DMS114 treated with DMSO at 0.1 percent for 48 hours (cell line): ENCODE measurements around the gene MRTFA.
"Not testable (repeated sequence)": the region's sequence is repeated elsewhere in the genome, so short reads cannot be mapped to it uniquely, and the experiment has no call there.

Experiments
- DNase-seq: peaks from one replicate; lab custom pipeline; 2025; ENCODE audit not compliant: unreplicated experiment; lab: John Stamatoyannopoulos, UW

Gene MRTFA

DNA sequence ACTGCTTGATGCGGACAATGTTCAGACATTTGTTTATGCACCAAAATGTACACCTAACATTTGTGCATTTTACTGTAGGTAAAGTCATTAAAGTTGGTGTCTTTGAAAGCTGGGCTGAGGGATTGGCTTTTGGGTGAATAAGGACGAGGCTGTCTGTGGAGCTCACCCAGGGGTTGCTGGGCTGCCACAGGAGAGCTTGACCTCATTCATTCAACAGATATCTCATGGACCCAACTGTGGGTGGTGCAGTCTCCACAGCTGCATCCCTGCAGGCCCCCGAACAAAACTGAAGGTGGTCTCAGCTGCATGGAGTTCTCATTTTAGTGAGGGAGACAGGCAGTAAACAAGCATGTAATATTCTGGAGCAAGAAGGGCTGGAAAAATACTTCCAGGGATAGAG, 233.4 kb downstream of the MRTFA start:
- DNase-seq = no peak

DNA sequence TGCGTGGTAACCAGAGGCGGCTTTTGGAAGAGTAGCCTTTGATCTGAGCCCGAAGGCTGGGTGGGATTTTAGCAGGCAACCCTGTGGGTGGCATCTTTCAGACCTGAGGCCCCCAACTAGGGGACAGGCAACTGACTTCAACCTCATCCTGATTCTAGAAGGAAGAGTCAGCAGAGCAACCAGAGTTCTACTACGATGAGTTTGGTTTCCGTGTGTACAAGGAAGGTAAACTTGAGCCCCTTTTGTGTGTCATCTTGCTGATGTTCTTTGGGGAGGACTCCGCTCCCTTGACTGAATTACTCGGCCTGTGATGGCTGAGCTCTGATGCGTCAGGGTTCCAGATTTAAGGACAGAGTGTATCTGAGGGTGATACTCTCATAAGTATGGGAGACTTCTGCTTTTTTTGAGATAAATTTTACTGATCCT, 234.5 kb downstream of the MRTFA start:
- no peak for DNase-seq

DNA sequence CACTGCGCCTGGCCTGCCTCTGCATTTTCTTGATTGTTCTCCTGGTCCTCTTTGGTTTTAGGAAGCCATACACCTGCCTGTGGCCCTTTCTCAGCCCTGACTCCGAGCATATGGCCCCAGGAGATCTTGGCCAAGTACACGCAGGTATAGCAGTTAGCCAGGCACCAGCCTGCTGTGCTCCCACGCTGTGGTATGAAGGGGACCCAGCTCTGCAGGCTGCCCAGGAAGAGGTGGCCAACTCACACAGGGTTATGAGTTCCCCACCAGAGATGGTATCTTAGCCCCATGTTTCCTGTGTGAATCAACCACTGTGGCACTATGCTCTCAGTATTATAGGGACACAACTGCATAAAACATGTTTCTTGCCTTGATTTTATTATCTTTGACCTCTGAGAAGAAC, 235.0 kb downstream of the MRTFA start:
- no peak for DNase-seq

DNA sequence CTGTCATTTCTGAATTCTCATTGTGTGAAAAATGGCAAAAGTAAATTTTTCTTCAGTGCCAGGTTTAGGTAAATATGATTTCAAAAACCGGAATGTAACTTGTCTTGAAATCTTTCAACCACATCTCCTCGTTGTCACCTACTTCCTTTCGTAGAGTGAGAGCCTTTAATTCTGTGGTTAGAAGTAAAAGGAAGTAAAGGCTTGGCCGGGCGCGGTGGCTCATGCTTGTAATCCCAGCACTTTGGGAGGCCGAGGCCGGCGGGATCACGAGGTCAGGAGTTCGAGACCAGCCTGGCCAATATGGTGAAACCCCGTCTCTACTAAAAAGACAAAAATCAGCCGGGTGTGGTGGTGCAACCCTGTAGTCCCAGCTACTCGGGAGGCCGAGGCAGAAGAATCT, 236.4 kb downstream of the MRTFA start:
- no peak for DNase-seq

DNA sequence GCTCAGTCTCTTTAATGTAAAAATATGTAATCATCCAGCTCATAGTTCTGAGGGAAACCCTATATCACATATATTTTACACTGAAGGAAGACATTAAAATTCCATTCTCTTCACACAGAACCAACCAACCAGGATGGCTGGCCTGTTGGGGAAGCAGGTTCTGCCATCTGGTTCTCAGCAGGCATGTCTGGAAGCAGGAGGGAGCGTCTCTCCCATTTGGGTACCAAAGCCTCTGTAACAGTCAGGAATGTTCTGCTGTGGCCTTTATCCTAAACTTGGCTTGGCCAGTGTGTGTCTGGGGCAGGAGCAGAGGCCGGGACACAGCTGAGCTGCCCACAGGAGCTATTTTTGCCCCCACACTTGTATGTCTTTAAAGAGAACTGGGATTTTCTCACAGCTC, 236.9 kb downstream of the MRTFA start:
- DNase-seq = no peak

DNA sequence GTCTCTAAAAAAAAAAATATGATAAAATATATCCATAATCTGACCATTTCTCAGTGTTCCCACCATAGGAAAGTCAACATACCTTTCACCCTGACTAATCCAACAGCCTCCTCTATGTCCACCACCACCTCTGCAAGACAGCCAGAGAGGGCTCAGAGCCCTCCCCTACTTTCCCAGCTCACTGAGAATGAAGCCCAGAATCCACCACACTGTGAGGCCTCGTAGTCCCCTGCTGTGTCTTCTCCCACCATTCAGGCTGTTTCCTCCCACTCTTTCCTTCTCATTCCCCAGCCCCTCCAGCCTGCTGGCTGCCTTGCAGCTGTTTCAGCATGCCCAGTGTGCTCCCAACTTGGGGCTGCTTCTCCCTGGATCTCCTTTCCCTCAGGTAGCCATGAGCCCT, 239.1 kb downstream of the MRTFA start:
- DNase-seq = no peak

DNA sequence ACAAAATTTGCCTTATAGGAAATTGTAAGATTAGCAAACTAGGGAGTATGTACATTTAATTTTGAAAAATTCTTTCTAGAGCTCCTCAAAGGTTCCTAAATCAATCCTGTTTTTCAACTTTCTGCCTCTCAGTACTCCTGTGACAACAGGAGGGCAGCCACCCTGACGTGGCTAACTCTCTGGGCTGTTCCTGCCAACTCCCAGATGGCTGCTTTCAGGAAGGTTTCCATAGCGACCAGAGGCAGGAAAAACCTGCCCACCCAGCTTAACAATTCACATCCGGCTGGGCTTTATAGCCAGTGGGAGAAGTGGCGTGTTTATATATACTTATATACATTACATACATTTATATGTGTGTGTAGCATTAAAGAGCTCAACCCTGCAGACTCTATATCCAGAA, 239.6 kb downstream of the MRTFA start:
- no peak for DNase-seq

DNA sequence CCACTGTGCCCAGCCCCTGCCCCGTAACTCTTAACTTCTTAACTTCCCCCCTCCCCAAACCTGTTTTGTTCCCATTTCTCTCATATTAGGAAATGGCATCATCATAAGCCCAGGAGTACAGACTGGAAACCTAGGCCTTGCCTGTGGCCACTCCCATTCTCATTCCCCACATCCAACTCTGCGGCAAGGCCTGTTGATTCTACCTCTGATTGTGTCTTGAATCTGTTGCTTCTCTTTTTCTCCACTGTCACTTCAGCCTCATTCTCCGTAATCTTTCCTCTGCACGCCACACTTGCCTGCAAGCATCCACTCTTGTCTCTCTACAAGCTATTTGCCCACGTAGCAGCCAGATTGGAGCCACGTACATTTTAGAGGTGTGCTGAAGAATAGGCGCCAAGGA, 240.9 kb downstream of the MRTFA start:
- no peak for DNase-seq

DNA sequence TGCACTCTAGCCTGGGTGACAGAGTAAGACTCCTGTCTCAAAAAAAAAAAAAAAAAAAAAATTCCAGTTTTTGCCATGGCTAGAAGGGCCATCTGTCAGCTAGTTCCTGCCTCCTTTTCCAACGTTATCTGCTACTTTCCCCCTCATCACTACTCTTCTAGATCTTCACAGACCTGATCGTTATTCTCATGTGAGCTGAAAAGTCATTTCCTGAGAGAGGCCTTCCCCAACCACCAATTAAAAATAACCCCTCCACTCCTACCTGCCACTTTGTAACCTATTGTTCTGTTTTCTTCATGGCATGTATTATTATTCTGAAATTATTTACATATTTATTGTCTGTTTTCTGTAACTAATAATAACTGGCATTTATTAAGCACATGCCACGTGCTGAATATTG, 241.9 kb downstream of the MRTFA start:
- no peak for DNase-seq

DNA sequence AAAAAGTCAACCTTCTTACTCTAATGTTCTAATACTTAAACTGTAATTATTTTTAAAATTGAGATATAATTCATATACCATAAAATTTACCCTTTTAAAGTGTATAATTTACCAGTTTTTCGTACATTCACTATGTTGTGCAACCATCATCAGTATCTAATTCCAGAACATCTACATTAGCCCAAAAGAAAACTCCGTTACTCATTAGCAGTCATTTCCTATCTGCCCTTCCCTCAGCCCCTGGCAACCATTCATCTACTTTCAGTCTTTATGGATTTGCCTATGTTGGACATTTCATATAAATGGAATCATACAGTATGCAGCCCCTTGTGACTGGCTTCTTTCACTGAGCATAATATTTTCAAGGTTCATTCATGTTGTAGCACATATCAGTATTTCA, 243.9 kb downstream of the MRTFA start:
- DNase-seq = no peak

DNA sequence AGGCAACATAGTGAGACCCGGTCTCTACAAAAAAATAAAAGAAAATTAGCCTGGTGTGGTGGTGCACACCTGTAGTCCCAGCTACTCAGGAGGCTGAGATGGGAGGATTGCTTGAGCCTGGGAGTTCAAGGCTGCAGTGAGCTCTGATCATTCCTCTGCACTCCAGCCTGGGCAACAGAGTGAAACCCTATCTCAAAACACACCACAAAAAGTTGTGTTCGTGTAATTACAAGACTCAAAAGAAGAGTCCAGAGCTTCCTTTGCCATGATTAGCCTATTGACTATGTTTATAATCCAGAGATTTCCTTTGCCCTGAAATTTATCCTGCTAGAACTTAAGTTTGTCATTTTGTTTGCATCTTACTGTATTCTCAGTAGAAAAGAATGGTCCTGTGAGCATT, 245.1 kb downstream of the MRTFA start:
- no peak for DNase-seq

DNA sequence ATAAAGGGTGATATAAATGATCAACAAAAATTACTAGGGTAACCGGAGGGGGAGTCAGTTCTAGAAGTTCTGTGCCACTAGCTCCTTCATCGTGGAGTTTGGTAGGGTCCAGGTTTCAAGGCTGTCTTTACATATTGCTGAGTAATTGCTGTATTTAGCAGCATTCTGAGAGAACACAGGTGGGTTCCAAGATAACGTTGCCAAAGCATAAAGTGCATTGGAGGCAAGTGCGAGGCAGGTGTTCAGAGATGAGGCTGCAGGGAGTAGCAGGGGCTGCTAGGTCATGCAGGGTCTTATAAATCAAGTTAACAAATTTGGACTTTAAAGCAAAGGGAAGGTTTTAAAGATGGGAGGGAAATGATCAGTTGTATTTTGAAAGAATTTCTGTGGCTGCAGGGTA, 248.3 kb downstream of the MRTFA start:
- no peak for DNase-seq

DNA sequence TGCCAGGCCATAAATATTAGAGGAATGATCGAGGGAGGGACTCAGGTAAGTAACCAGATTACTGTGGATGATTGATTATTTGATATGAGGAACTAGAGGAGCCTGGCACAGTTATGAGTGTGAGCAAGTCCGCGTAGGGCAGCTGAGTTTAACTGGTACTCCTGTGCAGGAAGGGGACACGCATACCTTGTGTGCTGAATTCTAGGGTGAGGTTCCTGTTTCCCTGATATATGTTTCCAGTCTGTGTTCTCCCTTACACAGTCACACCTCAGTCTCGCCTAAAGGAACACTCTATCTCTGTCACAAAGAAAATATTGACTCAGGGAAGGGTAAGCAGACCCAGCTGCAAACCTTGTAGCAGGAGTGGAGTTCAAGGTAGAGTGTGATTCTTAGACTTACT, 248.8 kb downstream of the MRTFA start:
- DNase-seq = no peak

DNA sequence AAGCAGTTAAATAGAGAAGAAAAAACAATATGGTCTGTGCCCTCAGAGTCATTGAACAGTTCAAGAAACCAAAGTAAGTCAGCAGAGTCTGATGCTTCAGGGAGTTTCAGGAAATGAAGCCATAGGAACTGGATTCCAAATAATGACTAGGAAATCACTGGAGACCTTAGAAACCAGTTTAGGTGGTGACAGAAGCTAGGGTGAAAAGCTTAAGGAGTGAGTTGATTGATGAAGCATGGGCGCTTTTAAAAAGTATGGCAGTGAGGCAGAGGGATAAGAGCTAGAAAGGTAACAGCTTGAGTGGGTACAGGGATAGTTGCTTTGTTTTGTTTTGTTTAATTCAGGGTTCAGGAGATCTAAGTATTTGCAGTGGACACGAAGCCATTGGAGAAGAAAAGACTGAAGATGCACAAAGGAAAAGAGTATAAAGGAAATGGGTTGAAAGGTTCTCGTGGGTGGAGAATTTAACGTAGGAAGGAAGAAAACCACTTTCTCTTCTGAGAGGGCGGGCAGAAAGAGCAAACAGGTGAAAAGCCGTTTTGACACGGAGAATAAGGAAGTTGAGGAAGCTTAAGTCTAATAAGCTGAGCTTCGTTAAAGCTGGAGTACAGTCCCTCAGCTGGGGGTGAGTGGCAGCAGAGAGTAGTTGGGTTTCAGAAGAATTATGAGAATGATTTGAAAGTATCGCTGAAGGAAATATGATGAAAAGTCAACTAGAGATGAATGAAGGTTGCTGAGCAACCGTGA, 251.3 kb downstream of the MRTFA start:
- no peak for DNase-seq

DNA sequence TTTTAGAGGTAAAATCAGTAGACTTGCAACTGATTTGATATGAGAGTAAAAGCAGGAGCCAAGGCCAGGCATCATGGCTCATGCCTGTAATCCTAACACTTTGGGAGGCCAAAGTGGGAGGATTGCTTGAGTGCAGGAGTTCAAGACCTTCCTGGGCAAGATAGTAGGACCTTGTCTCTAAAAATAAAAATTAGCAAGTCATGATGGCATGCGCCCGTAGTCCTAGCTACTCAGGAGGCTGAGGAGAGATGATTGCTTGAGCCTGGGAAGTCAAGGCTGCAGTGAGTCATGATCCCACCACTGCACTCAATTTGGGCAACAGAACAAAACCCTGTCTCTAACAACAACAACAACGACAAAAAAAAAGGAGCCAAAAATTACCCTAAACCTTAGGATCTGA, 252.6 kb downstream of the MRTFA start:
- no peak for DNase-seq

DNA sequence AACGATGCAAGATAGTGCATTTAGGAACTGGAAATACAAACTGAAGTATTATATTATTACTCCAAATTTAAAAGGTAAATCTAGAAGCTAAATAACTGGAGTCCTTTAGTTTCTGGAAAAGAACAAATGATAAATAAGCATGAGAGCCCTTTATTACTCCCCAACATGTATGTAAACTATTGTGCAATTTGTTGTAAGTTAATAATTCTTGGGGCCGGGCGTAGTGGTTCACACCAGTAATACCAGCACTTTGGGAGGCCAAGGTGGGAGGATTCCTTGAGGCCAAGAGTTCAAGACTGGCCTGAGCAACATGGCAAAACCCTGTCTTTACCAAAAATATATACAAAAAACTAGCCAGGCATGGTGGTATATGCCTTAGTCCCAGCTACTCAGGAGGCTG, 255.1 kb downstream of the MRTFA start:
- no peak for DNase-seq

DNA sequence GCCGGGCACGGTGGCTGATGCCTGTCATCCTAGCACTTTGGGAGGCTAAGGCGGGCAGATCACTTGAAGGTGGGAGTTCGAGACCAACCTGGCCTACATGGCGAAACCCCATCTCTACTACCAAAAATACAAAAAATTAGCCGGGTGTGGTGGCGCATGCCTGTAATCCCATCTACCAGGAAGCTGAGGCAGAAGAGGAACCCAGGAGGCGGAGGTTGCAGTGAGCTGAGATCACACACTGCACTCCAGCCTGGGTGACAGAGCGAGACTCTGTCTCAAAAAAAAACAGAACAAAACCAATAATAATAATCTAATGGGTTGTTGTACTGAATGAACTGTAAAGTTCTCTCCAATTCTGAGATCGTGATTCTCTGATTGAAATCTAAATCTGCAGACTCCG, 258.1 kb downstream of the MRTFA start:
- not testable (repeated sequence) for DNase-seq

DNA sequence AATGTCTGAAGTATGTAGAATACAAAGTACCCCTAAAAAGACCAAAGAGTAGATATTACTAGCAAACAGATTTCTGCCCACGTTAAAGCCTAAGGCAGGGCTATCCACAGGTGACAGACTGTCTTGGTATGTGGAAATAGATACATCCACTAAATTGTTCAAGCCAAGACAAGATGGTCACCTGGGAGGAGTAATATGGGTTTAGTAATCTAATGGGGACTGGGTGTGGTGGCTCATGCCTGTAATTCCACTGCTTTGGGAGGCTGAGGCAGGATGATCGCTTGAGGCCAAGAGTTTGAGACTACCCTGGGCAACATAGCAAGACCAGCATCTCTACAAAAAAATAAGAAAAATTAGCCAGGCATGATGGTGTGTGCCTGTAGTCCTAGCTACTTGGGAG, 258.6 kb downstream of the MRTFA start:
- DNase-seq = no peak

DNA sequence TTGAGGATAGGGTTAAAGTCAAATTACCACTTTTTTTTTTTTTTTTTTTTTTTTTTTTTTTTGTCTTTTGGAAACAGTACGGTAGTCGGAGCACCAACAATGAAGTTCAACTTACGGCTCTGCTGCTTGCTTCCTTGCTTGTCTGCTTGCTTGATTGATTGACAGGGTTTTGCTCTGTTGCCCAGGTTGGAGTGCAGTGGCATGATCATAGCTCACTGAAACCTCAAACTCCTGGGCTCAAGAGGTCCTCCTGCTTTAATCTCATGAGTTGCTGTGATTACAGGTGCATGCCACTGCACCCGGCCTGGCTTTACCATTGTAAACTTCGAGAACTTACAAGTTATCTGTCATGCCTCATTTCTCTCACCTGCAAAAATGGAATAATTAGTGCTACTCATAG, 260.4 kb downstream of the MRTFA start:
- no peak for DNase-seq

DNA sequence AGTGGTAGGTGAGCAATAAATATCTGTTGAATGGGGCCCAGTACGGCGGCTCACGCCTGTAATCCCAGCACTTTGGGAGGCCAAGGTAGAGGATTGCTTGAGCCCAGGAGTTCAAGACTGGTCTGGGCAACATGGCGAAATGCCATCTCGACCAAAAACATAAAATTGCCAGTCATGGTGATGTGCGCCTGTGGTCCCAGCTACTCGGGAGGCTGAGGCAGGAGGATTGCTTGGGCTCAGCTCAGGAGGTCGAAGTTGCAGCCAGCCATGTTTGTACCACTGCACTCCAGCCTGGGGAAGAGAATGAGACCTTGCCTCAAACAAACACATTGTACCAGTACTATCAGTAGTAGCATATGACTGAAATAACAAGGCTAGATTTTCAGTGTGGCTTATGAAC, 262.0 kb downstream of the MRTFA start:
- DNase-seq = no peak

DNA sequence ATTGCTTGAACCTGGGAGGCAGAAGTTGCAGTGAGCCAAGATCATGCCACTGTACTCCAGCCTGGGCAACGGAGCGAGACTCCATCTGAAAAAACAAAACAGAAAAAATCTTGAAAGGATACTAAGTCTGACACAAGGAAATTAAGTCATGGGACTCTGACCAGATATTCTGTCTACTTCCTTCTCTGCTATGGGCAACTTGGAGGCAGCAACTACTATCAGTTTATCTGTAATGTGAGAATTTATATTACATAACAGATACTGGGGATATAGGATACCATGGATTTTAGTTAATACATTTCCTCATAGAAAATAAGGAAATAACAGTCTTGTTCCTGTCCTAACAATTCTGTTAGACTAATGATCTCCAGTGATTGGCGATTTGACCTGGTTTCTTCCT, 267.7 kb downstream of the MRTFA start:
- DNase-seq = no peak

DNA sequence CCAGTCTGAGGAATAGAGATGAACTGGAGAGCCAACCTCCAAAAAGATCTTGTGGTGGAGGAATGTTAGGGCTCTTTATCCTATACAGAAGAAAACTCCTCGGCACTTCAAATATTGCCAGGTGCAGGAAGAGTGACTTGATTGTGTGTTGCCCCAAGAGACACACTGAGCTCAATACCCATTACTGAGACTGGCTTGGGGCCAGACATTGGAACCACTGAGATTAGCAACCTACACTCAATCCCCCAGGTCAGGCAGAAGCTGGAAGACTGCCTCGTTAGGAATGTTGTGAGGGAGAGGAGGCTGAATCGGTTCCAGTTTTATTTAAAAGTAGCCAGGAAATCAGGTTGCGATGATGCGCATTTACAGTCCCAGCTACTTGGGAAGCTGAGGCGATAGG, 268.5 kb downstream of the MRTFA start:
- DNase-seq = no peak

DNA sequence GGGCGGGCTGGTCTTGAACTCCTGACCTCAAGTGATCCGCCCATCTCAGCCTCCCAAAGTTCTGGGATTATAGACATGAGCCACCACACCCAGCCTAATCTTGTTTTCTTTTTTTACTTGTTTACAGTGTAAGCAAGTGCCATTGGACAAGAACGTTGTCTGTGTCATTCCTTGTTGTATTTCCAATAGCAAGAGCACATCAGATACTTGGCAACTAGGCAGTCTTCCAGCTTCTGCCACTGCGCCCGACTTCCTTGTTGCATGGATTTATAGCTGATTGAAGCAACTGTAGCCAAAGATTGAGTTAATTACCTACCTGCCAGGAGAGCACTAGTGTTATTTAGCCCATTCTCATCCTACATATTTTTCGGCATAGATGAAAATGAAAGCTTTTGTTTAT, 269.2 kb downstream of the MRTFA start:
- DNase-seq = no peak

DNA sequence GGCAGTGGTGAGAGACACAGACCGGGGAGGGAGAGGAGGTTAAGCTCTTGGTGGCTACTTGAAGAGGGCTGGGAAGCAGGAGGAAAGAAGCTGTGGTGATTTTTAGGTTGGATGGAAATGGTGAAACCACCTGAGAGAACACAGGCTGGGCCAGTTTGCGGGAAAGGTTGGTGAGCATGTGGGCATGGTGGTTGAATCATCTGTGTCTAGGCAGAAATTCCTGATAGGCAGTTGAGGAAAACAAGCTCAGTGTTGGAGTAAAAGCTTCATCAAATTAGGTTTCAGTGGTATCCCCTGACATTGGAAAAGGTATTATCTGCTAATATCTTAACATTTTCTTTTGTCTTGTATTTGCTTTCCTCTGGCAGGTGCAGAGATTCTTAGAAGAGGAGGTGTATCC, 270.5 kb downstream of the MRTFA start:
- no peak for DNase-seq
